ENCODE data around the gene PCARE.

PCARE gene

DNA sequence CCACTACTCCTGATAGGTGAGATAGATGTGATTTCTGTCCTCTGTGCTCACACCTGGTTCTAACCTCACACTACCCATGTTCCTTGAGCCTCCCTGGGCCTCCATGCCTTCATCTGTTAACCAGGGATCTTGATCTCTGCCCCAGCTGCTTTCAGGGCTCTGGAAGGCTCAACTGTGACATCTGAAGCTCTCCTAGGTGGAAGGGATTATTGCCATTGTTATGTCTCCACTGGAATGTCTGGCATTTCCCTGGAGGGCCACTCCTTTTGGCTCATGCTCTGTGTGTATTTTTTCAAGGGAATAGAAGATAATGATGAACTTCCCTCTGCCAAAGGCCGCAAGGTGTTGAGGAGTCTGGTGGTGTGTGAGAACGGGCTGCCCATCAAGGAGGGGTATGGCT lies 41.2 kb downstream of the PCARE start:
- DNase-seq = no peak

DNA sequence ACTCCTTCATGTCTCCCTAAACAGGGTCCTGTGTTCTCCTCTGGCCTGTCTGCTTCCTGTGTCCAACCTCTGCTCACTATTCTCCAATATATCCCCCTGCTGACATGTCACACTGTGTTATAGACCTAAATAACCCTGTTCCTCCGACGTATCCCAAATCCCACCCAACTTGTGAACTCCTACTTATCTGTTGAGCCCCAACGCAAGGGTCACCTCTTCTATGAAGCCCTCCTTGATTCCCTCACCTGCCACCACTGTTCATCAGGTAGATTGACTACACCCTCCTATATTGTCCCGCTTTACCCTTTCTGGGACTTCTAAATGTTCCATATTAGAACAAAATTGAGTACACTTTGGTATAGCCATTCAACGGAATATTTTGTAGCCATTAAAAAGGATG lies 42.1 kb downstream of the PCARE start:
- no peak for DNase-seq

DNA sequence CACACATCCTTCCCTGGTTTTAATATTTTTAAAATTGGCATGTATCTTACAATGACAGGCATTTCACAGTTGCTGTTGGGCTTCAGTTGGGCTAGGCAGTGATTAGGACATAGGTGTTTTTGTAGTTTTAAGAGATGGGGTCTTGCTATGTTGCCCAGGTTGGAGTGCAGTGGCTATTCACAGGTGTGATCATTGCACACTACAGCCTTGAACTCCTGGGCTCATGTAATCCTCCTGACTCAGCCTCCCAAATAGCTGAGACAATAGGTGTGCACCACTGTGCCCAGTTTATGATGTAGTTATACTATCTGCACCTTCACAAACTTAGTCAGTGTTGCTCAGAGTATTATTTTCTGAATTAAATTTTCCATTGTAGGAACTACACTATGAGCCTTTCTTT lies 43.3 kb downstream of the PCARE start:
- DNase-seq = no peak

DNA sequence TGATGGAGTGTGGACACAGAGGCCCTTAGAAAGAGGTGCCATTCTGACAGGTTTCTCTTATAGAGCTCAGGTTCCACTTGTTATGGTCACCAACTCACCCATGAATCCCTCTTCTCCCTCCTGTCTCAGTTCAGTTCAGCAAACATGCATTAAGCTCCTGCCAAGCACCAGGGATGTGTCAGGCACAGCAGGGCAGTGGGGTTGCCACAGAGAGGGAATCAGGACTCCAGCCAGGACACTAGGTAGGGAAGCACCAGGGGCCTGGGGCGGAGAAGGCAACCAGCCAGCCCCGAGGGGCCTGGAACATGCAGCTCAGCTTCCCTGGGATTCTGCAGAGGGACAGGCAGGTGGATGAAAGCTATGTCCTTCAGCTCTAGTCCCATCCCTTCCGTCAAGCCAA lies 48.6 kb downstream of the PCARE start:
- no peak for DNase-seq

DNA sequence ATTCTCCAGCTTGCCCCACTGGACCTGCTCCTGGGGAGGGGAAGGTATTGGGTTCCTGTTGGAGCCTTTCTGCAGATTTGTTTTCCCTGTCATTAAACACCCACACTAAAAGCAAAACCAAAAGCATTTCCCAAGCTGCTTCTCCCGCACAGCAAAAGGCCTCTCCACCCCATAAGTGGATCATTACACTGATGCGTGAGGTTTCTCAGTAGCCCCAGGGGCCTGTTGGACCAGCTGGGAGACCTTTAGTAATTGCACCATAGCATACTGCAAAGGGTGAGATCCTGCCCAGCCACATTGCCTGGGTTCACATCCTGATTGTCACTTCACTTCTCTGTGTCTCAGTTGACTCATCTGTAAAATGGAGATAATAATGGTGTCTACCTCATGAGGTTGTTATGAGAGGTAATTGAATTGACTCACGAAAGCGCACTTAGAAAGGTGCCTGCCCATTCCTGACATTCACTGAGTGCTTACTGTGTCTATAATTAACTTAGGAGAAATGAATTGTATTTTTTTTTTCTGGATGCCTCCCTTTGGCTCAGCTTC lies 49.4 kb downstream of the PCARE start:
- no peak for DNase-seq

DNA sequence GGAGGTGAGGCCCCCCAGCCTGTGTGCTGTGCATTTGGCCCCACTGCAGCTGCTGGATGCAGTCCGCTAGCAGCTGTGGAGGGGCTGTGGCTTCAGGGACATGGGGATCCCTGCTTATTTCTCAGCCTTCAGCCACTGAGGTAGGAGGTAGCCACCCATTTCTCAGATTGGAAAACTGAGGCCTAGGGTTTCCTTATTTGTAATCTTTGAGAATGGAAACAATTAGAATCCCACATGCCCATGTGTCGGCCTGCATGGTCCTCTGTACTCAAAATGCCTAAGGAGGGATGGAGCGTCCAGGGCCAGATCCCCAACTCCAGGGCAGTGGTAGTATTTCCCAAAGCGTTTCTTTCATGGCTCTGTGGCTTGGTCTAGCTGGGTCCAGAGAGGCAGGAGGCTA lies 51.1 kb downstream of the PCARE start:
- DNase-seq = no peak

DNA sequence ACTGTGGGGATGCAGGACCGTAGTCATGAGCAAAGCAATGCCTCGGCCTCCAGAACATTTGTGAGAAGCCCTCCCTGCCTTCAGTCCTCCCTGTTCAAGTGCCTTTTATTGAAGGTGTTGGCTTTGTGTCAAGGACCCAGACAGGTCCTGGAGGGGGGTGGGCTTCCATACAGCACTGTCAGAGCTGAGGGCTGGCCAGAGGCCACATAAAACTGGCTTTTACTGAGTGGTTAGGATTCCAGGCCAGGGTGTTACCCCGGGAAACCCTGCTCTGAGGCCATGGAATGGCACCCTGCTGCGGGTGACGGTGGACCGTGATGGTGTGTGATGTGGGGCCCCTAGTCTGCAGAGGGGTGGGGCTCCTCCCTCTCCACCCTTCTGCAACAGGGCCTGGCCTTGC lies 51.6 kb downstream of the PCARE start:
- no peak for DNase-seq

DNA sequence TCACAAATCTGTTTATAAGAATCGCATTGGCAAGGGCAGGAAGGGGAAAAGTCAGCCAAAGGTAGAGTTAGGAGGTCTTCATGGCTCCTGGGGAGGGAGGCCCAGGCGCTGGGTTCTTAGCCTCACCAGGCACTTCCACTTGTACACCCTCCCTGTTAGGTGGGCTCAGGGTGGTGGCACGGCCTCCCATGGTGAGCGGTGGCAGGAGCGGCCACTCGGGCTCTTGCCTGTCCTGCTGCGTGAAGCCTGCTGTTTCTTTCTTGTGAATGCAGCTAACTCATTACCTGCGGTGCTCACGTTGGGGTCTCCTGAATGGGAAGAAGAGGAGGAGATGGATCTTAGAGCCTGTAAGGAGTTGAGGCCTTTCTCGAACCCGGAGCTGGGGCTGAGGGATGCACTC lies 52.4 kb downstream of the PCARE start:
- DNase-seq = no peak

DNA sequence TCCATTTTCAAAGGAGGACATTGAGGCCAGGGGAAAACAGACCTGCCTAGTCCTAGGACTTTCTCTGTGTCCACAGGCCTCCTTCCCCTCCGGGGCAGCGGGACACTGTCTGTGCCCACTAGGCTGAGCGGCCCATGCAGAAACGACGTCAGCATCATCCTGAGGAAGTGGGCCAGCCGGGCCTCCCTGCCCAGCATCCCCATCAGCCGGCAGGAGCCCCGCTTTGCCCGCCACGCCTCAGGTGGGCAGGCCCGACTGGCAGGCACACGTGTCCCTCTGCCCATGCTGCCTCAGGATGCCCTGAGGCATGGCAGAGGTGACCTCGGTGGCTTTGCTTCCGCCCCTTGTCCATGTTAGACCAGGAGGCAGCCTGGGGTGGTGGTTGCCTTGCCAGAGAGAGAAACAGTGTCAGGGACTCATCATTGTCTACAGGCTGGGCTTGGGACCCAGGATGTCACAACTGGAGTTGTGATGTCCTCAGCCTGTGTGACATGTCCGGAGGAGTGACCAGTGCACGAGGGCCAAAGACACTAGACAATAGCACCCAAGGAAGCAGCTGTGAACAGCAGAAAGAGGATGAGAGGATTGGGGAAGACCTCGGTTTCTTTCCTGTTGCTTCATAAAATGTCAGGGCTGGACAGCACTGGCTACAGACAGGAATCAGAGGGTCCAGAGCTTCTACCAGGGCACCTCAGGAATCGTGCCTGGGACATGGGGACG lies 56.4 kb downstream of the PCARE start:
- no peak for DNase-seq

DNA sequence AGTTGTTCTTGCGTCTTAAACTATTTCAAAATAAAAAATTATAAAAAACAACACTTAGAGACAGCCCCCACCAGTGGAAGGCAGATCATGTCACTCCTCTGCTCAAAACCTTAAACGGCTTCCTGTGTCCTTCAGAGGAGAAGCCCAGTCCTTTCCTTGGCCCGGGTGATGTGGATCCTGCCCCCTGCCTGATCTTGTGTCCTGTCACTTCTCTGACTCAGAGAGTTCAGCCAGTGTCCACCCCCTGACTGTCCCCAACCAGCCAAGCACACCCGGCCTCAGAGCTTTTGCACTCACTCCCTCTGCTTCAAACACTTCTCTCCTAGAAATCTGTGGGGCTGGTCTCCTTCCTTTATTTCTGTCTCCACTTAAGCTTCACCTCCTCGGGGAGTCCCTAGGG lies 57.8 kb downstream of the PCARE start:
- DNase-seq = no peak

DNA sequence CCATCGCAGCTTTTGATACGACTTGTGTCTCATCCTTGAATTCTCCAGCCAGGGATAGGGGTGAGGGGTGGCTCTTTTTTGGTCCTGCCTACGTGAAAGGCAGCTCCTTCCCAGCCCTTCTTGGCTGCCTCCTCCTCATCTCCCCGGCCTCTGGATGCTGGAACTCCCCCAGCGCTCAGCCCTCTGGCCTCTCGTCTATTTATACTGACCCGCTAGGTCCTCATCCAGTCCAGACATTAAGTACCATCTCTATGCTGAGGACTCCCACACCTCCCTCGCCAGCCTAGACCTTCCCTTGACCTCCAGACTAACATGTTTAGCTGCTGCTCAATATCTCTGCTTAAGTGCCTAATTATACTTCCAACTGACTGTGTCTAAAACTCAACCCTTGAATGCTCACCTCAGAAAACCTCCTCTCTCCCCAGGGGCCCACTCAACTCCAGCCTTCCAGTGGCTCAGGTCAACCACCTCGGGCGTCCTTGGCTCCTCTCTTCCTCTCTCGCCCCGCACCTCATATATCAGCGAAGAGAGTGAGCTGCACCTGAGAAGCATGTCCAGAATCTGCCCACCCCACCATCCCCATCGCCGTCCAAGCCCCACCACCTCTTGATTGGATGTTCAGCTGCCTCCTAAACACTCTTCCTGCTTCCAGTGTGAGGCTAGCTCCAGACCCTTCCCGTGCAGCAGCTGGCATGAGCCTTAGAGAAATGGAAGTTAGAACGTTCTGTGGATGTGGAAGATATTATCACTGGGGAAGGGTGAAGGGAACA lies 58.4 kb downstream of the PCARE start:
- DNase-seq = no peak

DNA sequence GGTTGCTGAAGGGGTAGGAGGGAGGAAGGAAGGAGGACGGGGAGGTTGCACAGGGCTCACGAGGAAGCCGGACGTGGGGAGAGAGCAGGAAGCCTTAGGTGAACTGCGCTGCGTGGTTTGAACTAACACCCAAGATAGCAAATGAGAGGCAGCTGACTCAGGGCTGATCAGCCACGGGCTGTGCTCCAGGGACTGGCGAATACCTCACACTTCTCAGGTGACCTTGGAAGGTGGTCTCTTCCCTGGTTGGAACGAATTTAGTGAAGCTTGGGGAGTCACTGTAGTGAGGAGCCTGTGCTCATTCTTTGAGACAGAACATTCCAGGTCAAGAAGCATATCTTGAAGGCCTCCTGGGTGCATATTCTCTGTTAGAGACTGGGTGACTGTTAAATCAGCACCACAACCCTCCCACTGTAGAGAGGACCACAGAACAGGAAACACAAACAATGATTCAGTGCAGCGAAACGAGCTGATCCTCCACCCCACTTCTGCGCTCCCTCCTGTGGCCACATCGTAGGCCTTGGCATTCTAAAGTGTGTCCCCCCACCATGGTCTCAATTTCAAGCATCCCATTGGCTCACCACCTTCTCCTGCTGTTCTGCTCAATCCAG lies 59.4 kb downstream of the PCARE start:
- no peak for DNase-seq

DNA sequence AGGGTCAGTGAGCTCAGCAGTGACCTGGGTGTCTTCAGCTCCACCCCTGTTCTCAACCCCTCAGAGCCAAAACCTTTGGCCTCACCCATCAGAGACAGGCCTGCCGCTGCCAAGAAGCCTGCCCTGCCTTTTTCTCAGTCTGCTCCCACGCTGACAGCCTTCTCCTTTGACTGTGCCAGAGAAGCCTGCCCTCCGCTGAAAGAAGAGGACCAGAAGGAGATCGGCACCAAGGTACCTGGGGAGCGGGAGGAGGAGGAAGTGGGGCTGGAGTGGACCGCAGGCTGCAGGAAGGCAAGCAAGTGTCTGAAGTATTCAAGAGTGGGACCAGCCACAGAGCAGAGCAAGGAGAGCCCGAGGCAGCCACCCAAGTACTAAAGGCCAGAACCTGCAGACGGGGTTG lies 60.0 kb downstream of the PCARE start:
- no peak for DNase-seq

DNA sequence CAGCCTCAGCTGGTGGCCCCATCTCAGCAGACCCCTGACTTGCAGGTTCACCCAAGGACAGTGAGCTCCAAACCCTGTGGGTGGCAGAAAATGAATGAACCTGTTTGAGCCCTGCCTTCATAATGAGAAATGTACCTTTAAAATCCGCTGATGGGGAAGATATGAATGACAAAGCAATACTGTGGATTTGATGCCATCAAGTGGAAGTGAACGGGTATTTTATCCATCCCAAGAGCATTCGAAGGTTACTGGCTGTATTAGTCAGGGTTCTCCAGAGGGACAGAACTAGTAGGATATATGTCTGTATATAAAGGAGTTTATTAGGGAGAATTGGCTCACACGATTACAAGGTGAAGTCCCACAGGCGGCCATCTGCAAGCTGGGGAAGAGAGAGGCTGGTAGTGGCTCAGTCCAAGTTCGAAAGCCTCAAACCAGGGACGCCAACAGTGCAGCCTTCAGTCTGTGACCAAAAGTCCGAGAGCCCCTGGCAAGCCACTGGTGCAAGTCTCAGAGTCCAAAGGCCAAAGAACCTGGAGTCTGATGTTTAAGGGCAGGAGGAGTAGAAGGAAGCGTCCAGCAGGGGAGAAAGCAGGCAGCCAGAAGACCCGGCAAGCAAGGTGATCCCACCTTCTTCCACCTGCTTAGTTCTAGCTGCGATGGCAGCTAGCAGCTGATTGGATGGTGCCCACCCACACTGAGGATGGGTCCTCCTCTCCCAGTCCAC lies 61.1 kb downstream of the PCARE start:
- DNase-seq = no peak

DNA sequence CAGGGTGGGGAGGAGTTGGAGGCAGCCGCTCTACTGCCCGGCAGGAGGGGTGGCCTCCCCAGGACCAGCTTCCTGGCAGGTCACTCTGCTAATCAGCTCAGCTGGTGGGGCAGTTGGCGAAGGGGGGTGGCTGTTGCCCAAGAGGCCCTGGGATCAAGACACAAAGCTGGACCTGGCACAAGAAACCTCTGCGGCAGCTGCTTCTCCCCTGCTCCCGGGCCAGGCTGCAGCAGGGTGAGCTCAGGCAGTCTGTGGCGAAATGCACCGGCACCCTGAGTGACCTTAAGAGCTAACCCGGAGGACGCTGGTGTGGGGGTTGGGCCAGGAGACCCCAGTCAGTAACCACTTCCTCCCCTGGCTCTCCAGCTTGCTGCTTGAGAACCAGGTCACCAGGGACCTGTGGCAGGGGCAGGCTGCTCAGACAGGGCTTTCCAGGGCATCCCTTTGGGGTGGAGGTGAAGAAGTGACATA lies 62.1 kb downstream of the PCARE start:
- no peak for DNase-seq
